GM19240 (cell line): Measurements from ENCODE around the gene FAM120AOS.
A peak's percentile ranks its signal among the peaks of the same experiment; 100 is the strongest.

Experiments used
- DNase-seq: peaks from one replicate; pipeline ENCODE4 v3.0.0; 2011; ENCODE audit warnings: low spot score; ENCODE audit not compliant: insufficient read length

Gene FAM120AOS

DNA sequence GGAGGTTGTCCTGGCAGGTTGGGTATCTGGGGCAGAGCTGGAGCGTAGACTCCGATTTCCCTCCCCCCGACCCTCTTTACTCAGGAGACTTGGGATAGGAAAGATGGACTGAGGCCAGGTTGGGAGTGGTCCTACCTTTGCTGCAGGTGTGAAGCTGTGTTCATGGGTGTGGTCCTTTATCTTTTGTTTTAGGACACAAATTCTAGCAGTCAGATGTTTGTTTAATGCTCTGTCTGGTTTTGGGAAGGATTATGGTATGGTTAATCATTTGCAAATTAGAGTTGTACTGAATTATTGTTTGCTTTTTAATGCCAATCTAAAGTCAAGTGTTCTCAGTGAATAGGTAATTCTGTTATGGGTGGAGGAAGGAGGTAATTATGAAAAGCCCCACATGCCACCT, 14.1 kb upstream of the FAM120AOS start:
- no peak for DNase-seq

GRCh38 chr9:93467062-93467416, 13.7 kb upstream of the FAM120AOS start:
- no peak for DNase-seq

DNA sequence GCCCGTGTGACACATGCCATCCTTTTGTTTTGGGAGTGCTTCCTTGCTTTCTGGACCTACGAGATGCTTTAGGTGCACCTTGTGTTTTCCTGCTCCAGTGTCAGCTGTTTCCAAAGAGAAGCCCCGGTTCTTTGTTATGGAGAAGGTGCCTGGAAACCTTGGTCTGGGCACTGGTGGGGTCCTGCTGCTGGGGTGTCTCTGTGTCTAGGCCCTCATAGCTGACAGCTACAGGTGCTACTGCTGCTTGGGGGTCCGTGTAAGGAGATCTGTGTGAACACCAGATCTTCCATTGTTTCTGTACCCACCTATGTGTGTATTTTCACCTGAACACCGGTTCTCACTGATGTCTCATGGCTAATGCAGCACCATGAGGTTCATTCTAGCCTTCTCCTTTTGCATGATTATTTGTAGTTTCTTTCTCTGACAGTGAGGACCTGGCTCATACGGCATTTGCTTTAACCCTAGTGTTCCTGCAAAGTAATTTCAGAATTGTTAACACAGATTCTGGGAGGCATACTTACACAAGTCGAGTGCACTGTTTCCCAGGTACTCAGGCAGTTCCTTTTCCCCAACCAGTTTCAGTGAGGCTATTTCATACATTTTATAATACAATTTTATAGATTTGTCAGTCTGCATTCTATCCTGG, 13.2 kb upstream of the FAM120AOS start:
- no peak for DNase-seq

- DNase-seq = no peak
These were observed 12.5 kb upstream of the FAM120AOS start for GRCh38 chr9:93465855-93466254.

- DNase-seq = no peak
These were observed 11.5 kb upstream of the FAM120AOS start for GRCh38 chr9:93464876-93465275.

DNA sequence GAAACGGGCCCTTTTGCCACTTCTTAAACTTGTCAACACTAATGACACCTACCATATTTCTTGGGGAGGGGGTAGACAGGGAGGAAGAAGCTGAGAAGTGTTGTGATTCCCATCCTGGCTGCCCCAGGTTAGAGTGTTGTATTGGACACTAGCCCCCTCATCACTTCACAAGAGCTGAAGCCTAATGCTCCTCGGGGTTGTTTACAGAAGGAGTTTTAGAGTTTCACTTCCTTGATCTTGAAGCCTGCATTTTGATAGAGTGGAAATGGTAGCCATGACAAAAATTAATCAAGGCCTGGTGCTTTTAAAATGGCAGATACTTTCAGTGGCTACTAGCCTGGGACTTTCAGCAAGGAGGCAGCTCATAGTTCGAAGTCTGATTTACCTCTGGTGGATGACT, 11.0 kb upstream of the FAM120AOS start:
- DNase-seq = no peak

- DNase-seq = no peak
These were observed 10.4 kb upstream of the FAM120AOS start for GRCh38 chr9:93463638-93464248.

DNA sequence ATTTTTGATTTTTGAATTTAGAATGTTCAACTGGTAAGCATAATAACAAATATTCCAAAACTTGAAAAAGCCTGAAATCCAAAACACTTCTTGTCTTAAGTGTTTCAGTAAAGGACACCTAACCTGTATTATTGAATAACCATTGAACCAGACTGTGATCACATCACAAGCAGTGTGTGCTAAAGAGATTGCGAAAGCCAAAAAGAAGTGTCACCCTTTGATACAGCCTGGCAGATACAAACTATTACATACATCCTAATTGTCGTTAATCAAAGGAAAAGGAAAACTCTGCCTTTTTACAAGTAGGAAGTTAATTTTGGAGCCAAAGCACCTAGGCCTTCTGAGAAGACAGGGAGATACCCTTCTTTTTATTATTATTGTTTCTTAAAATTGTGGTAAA, 8.4 kb upstream of the FAM120AOS start:
- DNase-seq = no peak

DNA sequence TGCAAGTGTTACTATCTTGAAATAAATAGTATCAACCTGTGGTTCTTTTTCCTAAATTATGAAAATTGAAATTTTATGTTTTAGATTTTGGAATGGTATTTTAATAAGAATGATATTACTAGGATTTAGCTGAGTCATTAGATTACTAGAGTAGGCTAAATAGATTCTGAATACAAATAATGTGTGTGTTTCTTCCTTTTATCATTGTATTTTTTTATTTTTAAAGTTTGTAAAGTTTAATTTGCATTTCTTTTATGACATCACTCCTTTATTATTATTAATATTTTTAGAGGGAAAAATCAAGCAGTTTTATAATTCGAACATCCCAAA, 8.0 kb upstream of the FAM120AOS start:
- DNase-seq = no peak

DNA sequence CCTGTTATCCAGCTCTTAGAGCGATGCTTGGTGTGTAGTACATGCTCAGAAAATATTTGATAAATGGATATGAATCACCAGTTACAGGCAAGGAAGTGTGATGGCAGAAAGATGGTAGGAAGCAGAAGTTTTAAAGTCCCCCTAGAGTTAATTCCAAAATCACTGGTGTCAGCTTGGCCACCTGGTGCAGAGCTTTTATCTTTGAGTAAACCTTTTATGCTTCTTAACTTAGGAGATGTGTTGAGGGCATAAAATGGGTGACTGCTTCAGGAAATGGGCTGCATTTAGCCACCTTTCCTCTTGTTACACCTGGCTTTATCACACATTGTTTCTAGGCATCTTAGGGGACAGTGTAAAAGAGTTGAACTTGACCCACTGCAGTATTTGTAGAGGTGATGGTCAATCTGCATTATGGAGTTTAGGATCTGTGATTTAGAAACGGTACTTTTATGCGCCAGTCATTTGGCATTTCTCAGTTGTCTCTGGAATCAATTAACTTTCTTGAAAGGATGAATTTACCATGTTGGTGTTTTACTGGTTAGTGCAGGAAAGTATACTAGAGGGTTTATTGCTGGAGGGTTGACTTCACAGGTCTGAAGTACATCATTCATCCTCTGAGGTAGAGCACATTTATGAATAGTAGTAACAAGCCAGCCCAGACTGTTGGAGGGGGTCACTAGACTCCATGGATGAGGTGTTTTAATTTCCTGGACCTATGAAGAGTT, 7.5 kb upstream of the FAM120AOS start:
- DNase-seq = no peak

DNA sequence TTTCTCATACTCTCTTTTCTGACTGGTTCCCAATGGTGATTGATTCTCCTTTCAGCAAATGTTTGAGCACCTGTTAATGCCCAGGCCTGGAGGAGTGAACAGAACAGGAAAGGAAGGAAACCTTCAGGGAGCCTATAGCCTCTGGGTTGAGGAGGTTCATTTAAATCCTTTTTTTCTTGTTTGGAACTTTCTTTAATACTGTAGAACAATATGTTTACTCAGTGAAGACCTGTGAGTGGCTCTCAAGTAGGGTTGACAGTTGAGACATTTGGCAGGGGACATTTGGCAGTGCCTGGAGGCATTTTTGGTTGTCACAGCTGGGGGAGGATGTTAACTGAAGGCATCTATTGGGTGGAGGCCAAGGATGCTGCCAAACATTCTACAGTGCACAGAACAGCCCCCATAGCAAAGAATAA, 6.1 kb upstream of the FAM120AOS start:
- DNase-seq = no peak

GRCh38 chr9:93458712-93459111, 5.3 kb upstream of the FAM120AOS start:
- DNase-seq = no peak

DNA sequence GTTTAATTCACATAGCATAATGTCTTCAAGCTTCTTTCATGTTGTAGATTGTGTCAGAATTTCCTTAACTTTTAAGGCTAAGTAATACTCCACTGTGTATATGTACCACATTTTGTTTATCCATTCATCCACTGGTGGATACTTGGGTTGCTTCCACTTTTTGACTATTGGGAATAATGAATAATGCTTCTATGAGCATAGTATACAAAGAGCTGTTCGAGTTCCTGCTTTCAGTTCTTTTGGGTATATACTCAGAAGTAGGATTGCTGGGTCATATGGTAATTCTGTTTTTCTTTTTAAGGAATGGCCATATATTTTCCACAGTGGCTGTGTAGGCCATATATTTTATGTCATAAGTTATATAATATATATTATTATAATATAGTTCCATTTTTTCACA, 3.6 kb upstream of the FAM120AOS start:
- no peak for DNase-seq

DNA sequence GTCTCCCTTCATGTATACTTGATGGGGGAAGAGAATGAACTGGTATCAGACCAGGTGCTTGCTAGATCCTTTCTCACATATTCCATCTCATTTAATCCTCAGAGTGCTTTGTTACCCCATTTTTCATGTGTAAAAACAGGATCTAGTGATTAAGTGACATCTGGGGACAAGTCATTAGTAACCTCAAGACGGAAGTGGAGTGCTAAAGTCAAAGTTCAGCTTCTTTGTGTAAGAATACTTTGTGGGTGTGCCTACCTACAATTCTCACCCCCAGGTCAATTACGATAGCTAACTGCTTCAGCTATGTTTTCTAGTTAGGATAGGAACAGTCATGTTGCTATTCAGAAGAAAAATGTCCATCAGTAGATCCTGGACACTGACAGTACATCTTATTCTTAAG, 3.1 kb upstream of the FAM120AOS start:
- no peak for DNase-seq

- no peak for DNase-seq
These were observed 2.6 kb upstream of the FAM120AOS start for GRCh38 chr9:93456022-93456421.

GRCh38 chr9:93452710-93453046, 703 bp downstream of the FAM120AOS start:
- no peak for DNase-seq

DNA sequence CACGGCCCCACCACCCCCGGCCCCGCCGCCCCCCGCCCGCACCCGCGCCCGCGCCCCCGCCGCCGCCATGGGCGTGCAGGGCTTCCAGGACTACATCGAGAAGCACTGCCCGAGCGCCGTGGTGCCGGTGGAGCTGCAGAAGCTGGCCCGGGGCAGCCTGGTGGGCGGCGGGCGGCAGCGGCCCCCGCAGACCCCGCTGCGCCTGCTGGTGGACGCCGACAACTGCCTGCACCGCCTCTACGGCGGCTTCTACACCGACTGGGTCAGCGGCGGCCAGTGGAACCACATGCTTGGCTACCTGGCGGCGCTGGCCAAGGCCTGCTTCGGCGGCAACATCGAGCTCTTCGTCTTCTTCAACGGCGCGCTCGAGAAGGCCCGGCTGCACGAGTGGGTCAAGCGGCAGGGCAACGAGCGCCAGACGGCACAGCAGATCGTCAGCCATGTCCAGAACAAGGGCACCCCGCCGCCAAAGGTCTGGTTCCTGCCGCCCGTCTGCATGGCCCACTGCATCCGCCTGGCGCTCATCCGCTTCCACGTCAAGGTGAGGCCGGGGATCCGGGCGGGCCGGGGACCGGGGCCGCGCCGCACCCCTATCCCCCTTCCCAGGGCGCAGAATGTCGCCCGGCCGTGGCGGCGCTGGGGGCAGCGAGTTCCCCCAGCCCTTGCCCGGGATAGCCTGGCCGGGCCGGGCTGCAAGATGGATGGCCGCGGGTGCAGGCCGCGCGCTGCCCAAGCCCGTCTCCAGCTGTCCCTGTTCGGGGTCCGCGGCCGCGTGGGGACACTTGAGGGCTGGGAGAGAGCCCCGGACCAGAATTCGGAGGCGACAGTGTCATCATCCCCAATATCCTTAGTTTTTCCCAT, 1.3 kb downstream of the FAM120AOS start:
- no peak for DNase-seq

- DNase-seq = peak; percentile 55
These were observed 2.2 kb downstream of the FAM120AOS start, which contains the start of gene FAM120A for GRCh38 chr9:93450945-93451815. FAM120A (plus strand) TSS chr9:93451685; CDS start chr9:93451916, 231 bp downstream.

DNA sequence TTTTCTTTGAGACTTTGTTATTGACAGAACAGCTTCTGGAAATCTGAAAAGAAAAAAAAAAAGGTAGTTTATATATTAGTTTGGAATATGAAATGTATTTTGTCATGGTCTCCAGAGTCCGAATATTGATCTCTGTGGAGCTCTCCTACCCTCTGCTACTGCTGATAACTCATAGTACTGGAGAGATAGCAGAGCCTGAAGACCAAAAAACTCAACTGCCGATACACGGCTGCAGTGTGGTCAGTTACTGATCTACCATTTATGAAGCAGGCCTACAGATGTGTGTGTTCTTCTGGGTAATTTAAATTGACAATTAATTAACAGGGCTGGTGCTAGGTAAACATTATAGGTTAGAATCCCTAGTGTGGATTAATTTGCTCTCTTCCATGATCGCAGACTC, 5.7 kb downstream of the FAM120AOS start:
- no peak for DNase-seq

- no peak for DNase-seq
These were observed 7.3 kb downstream of the FAM120AOS start for GRCh38 chr9:93446073-93446472.
